SH-SY5Y (cell line): Measurements from ENCODE around the gene PPFIA1.

Experiments used
- GATA2 ChIP-seq: IDR thresholded peaks from 2 replicates; pipeline ENCODE4 v1.6.1; 2011; ENCODE audit warnings: mild to moderate bottlenecking, low read depth, low read length
- GATA3 ChIP-seq: IDR thresholded peaks from 2 replicates; pipeline ENCODE4 v1.6.1; 2011; ENCODE audit warnings: low read depth, mild to moderate bottlenecking, low read length, moderate library complexity

GRCh38 chr11:70383664-70384565, 113.4 kb downstream of the PPFIA1 start:
- TF ChIP-seq GATA3 (no peak), GATA2 (no peak)
